HEK293T (cell line): ENCODE data around the gene PAM16.

ENCODE experiments used
- CTCF ChIA-PET: fragments of 350-600 bp; formaldehyde crosslinking; extraction: SDS; loops from one replicate; lab custom pipeline; 2021; ENCODE audit warnings: antibody characterized with exemption, inconsistent platforms; lab: Yijun Ruan, JAX
- POLR2A ChIA-PET: fragments of 350-600 bp; formaldehyde crosslinking; extraction: SDS; loops from one replicate; lab custom pipeline; 2020; ENCODE audit warnings: antibody characterized with exemption, inconsistent platforms; lab: Yijun Ruan, JAX
- DNase-seq: peaks from one replicate; pipeline ENCODE4 v3.0.0; 2012; ENCODE audit warnings: mixed read lengths; ENCODE audit errors: extremely low spot score
- ARNT ChIP-seq: fragments of 450-650 bp; IDR thresholded peaks from 2 replicates; pipeline ENCODE4 v1.6.1; 2017; ENCODE audit warnings: mild to moderate bottlenecking
- BHLHE40 ChIP-seq: fragments of 450-650 bp; IDR thresholded peaks from 2 replicates; pipeline ENCODE4 v1.6.1; 2016; ENCODE audit warnings: mild to moderate bottlenecking, moderate library complexity, borderline replicate concordance
- CTBP1 ChIP-seq: fragments of 450-650 bp; IDR thresholded peaks from 2 replicates; pipeline ENCODE4 v1.6.1; 2016; ENCODE audit warnings: borderline replicate concordance
- ELF4 ChIP-seq: fragments of 450-650 bp; IDR thresholded peaks from 2 replicates; pipeline ENCODE4 v1.6.1; 2017; ENCODE audit warnings: antibody characterized with exemption
- FOXA1 ChIP-seq: fragments of 450-650 bp; IDR thresholded peaks from 2 replicates; pipeline ENCODE4 v1.6.1; 2016; ENCODE audit warnings: mild to moderate bottlenecking
- FOXK2 ChIP-seq: fragments of 450-650 bp; IDR thresholded peaks from 2 replicates; pipeline ENCODE4 v1.6.1; 2016; ENCODE audit warnings: mild to moderate bottlenecking
- FOXM1 ChIP-seq: fragments of 450-650 bp; IDR thresholded peaks from 2 replicates; pipeline ENCODE4 v1.6.1; 2017; ENCODE audit warnings: mild to moderate bottlenecking, borderline replicate concordance
- HDGF ChIP-seq: fragments of 450-650 bp; IDR thresholded peaks from 2 replicates; pipeline ENCODE4 v1.6.1; 2017; ENCODE audit warnings: antibody characterized with exemption, borderline replicate concordance
- L3MBTL2 ChIP-seq: fragments of 450-650 bp; conservative IDR thresholded peaks from 2 replicates; pipeline ENCODE4 v1.6.1; 2016; ENCODE audit warnings: mild to moderate bottlenecking
- LEF1 ChIP-seq: fragments of 450-650 bp; IDR thresholded peaks from 2 replicates; pipeline ENCODE4 v1.6.1; 2017; ENCODE audit warnings: mild to moderate bottlenecking, borderline replicate concordance
- NFRKB ChIP-seq: fragments of 450-650 bp; IDR thresholded peaks from 2 replicates; pipeline ENCODE4 v1.6.1; 2016; ENCODE audit warnings: mild to moderate bottlenecking, moderate library complexity
- SP1 ChIP-seq: fragments of 450-650 bp; IDR thresholded peaks from 2 replicates; pipeline ENCODE4 v1.6.1; 2017
- SUZ12 ChIP-seq: fragments of 450-650 bp; IDR thresholded peaks from 2 replicates; pipeline ENCODE4 v1.6.1; 2016; ENCODE audit warnings: mild to moderate bottlenecking
- TARDBP ChIP-seq: fragments of 450-650 bp; IDR thresholded peaks from 2 replicates; pipeline ENCODE4 v1.6.1; 2016
- ZNF384 ChIP-seq: fragments of 450-650 bp; IDR thresholded peaks from 2 replicates; pipeline ENCODE4 v1.6.1; 2016
- TF ChIP-seq, protein P1 (sequence below): fragments of 450-650 bp; IDR thresholded peaks from 2 replicates; pipeline ENCODE4 v1.6.1; 2016

PAM16 gene

DNA sequence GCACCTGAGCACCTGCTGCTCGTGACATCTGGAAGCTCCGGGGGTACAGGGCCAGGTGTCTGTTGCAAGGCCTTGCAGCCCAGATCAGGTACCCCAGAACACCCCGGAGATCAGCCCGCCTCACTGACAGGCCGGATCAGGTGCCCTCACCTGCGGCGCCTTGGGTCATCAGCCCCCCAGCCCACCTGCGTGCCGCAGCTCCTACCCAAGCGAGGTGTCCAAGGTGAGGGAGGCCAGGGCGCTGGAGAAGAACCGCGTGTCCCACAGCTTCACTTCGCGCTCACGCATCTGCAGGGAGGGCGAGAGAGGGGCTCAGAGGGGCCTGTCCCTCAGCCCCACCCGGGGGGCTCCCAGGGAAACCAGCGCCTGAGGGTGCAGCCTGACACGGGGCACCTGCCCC, 36.7 kb upstream of the PAM16 start:
- ChIA-PET CTCF (interaction anchor here (1.9 kb wide), 1 partner anchor 15 kb away, joined by 9 read pairs; no protein-coding TSS in a partner anchor), POLR2A (no interaction called here)
- TF ChIP-seq HDGF (no peak), L3MBTL2 (no peak), SP1 (no peak), ARNT (no peak), LEF1 (no peak), ZNF384 (no peak), NFRKB (no peak), BHLHE40 (no peak), FOXA1 (no peak), ELF4 (no peak), TARDBP (no peak), FOXM1 (no peak)
- no peak for DNase-seq

DNA sequence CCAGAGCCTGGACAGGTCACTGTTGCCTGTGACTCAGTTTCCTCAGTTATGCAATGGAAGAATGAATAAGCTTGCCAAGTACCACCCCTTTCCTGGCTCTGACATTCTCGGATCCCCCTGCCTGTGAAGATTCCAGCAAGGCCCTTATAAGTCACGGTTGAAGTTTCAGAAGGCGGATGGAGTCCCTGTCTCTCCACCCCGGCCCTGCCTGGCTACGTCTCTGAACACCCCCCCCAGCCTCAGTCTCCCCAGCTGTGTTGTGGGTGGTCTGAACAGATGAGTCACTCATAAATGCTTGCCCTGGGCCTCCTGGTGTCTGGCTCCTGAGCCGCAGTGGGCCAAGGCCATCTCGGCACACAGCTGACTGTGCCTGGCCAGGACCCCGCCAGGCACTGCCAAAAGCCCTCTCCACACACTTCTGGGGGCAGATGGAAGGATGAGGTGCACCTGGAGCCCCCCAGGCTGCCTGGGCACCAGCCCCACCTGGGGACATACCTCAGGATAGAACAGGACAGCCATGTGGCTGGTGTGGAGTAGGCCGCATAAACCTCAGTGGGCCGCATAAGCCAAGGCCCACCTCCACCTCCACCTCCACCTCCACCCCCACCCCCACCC, 35.9 kb upstream of the PAM16 start:
- no peak for DNase-seq
- no peak for TF ChIP-seq FOXM1
- no peak for TF ChIP-seq ARNT
- no peak for TF ChIP-seq SP1
- TF ChIP-seq CTBP1, result no peak
- ChIA-PET POLR2A (no interaction called here), CTCF (no interaction called here)

DNA sequence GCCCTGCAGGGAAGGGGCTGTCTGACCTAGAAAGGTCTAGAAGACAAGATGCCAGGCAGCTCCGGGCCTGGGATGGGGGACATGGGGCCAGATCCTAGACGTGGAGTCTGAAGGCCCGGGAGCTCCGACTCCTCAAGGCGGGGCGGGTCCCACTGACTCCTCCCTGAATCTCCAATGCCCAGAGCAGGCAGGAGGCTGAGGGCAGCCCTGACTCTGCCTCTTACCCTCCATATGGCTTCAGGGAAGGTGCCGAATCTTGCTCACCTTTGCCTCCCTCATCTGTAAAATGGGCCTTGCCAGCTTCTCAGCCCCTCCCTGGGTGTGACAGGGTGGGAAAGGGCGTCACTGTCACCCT, 35.3 kb upstream of the PAM16 start:
- no peak for DNase-seq
- no peak for TF ChIP-seq NFRKB
- no peak for TF ChIP-seq CTBP1
- no peak for TF ChIP-seq ELF4
- TF ChIP-seq FOXK2, result no peak
- TF ChIP-seq L3MBTL2, result no peak
- TF ChIP-seq, protein P1, sequence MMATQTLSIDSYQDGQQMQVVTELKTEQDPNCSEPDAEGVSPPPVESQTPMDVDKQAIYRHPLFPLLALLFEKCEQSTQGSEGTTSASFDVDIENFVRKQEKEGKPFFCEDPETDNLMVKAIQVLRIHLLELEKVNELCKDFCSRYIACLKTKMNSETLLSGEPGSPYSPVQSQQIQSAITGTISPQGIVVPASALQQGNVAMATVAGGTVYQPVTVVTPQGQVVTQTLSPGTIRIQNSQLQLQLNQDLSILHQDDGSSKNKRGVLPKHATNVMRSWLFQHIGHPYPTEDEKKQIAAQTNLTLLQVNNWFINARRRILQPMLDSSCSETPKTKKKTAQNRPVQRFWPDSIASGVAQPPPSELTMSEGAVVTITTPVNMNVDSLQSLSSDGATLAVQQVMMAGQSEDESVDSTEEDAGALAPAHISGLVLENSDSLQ, result no peak
- TF ChIP-seq LEF1, result no peak
- no peak for TF ChIP-seq ARNT
- TF ChIP-seq FOXA1, result no peak
- TF ChIP-seq SP1, result no peak
- no peak for TF ChIP-seq SUZ12
- no peak for TF ChIP-seq BHLHE40
- TF ChIP-seq HDGF, result no peak
- no peak for TF ChIP-seq TARDBP
- TF ChIP-seq FOXM1, result no peak
- ChIA-PET POLR2A (no interaction called here), CTCF (no interaction called here)

DNA sequence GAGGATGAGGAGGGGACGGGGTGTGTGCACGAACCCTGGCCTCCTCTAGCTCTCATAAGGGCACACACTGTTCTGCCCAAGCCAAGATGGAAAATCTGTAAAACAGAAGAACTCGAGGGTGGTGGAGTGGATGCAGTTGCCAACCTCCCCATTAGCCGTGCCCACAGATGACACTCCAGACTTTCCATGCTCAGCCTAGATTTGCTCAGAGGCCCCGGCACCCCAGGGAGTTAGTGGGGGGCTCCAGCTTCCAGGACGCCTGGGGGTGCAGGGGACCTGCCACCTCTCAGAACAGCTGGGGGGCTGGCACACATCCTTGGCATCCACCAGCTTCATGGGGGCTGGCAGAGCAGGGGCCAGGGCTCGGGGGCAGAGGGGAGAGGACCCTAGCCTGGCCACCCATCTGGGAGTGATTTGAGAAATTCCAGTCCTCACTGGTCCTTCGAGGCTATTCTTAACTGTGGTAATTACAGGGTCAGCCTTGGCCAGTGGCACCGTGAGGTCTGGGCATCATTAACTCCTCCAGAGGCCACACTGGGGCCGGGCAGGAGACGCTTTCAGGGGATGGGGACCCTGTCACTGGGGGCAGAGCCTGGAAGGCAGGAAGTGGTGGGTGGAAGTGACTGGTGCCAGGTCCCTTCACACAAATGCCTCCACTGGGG, 34.8 kb upstream of the PAM16 start:
- ChIA-PET CTCF (no interaction called here), POLR2A (no interaction called here)
- TF ChIP-seq BHLHE40, result no peak
- DNase-seq, result no peak

DNA sequence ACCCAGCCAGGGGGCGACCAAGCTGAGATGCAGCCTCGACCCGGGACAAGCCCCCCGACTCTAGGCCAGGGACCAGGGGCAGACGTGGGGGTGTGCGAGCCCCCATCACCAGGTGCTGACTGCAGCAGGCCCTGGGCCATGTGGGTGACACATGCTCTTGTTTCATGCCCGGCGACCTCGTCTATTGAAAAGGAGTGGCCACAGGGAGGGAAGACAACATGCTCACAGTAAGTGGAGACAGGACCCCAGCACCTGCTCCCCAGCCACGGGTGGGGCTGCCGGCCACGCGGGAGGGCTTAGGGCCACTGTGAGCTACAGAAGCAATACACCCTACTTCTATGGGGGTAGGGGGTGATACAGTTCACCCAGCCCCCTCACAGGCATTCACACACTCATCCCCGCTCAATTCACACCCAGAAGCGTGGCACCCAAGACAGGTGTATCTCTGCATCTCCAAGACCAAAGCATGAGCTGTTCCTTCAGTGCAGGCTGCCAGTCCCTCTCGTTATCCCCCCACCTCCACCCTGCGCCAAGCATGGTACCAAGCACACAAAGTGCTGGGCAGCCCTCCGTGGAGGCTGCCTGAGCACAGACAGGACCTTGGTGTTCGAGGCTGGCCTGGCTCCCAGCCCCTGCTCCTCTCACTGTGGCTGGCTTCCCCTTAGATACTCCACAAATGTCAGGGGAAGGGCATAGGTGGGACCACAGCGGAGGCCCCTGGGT, 34.1 kb upstream of the PAM16 start:
- POLR2A ChIA-PET, result no interaction called here

DNA sequence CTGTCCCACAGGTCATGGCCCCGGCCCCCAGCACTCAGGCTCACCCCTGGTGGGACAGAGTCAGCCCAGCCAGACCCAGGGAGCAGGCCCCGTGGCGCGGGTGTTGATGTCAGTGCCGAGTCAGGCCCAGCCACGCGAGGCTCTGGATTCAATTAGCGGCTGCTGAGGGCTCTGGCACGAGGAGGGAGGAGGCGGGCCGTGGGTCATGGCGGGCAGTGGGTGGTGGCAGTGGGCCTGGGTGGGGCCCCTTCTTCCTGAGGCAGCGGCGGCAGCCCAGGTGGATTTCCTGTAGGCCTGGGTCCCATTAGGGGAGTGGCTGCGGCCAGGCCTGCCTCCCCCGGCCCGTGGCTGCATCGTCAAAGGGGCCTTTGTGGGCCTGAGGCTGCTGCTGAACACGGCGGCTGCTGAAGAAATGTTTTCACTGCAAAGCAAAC, 33.4 kb upstream of the PAM16 start:
- DNase-seq, result no peak
- TF ChIP-seq TARDBP, result no peak
- no peak for TF ChIP-seq BHLHE40
- TF ChIP-seq CTBP1, result no peak
- CTCF ChIA-PET, result no interaction called here
- POLR2A ChIA-PET, result no interaction called here

More for the DNA sequence above, 34.1 kb upstream of the PAM16 start:
- CTCF ChIA-PET, result no interaction called here
- DNase-seq, result no peak
- TF ChIP-seq ELF4, result no peak
- TF ChIP-seq HDGF, result no peak

DNA sequence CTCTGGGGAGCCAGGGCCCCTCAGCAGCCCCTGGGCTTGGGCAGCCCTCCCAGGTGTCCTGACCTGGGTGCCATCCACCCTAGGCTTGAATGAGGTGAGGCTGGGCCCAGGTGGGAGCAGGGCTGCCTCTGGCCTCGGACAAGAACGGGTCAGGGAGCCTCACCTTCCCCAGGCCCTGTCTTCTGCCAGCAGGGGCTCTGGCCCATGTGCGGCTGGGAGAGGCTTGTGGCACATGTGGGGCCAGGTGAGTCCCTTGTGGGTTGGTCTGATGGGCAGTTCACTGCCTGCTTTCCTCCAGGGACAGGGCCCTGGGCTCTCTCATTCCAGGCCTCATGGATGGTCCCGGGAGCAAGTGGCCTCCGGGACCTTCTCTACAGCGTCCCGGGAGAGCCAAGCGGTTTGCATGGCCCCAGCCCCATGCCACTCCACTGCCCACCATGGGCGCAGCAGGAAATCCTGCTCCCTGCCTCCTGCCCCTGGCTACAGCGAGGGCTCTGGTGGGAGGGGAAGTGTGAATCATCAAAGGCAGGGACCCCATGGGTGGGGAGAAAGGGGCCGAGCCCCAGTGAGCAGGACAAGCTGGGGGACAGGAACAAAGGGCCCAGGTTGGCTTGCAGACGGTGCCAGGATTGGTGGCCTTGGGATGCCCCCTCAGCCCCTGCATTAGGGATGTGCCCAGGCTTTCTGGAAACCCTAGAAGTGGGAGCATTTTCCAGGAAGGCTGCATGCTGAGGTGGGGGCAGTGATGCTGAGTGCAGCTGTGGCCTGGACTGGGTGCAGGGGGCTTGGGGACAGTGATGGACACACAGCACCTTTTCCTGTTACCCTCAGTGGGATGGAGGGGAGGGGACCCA, 32.7 kb upstream of the PAM16 start:
- ChIA-PET POLR2A (no interaction called here), CTCF (no interaction called here)
- no peak for DNase-seq
- no peak for TF ChIP-seq ARNT
- TF ChIP-seq TARDBP, result no peak
- TF ChIP-seq NFRKB, result no peak
- TF ChIP-seq BHLHE40, result no peak
- no peak for TF ChIP-seq SP1
- no peak for TF ChIP-seq FOXK2
- no peak for TF ChIP-seq ZNF384
- TF ChIP-seq L3MBTL2, result no peak
- no peak for TF ChIP-seq FOXA1

DNA sequence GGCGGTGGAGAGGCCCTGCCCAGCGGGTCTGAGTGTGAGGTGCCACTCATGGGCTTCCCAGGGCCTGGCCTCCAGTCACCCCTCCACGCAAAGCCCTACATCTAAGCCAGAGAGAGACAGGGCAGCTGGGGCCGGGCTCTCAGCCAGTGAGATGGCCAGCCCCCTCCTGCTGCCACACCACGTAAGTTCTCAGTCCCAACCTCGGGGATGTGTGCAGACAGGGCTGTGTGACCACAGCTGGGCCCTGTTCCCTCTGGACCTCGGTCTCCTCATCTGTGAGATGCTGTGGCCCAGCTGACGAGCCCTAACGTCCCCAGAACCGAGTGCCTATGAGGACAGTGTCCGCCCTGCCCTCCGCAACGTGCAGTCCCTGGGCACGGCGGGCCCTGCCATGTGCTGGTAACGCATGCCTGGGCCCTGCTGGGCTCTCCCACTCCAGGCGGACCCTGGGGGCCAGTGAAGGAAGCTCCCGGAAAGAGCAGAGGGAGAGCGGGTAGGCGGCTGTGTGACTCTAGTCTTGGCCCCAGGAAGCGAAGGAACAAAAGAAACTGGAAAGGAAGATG, 31.8 kb upstream of the PAM16 start:
- ChIA-PET POLR2A (no interaction called here), CTCF (no interaction called here)
- DNase-seq, result no peak
- TF ChIP-seq FOXA1 (no peak), TARDBP (no peak), BHLHE40 (no peak), SP1 (no peak), ARNT (no peak), LEF1 (no peak), FOXK2 (no peak), FOXM1 (no peak), CTBP1 (no peak), NFRKB (no peak), ELF4 (no peak), ZNF384 (no peak), L3MBTL2 (no peak), SUZ12 (no peak), HDGF (no peak)
- TF ChIP-seq, protein P1, result no peak
